NB4 (cell line): Measurements from ENCODE around the gene OBSCN.

ENCODE experiments used
- CTCF ChIP-seq: IDR thresholded peaks from one replicate; pipeline ENCODE4 v1.5.1; 2012; ENCODE audit warnings: low read depth, low read length
- MAX ChIP-seq: IDR thresholded peaks from 2 replicates; pipeline ENCODE4 v1.6.1; 2011; ENCODE audit warnings: low read depth, low read length
- MYC ChIP-seq: IDR thresholded peaks from 2 replicates; pipeline ENCODE4 v1.6.1; 2011; ENCODE audit warnings: low read depth, low read length
- POLR2A ChIP-seq: IDR thresholded peaks from 2 replicates; pipeline ENCODE4 v1.6.1; 2011; ENCODE audit warnings: mild to moderate bottlenecking; ENCODE audit not compliant: insufficient read length; ENCODE audit errors: extremely low read depth

- TF ChIP-seq CTCF (no peak), POLR2A (no peak), MYC (no peak), MAX (no peak)
Observed at GRCh38 chr1:228228601-228229074, 20.8 kb downstream of the OBSCN start.
